Panc1 (cell line): ENCODE results near the gene SLCO2B1.

Experiments
- CTCF ChIP-seq: fragments of 450-650 bp; IDR thresholded peaks from 2 replicates; pipeline ENCODE4 v1.5.1; 2017; ENCODE audit warnings: mild to moderate bottlenecking
- REST ChIP-seq, 2 experiments: IDR thresholded peaks; 2 replicates each; pipeline ENCODE4 v1.6.1; 2011 to 2012; ENCODE audit warnings: low read depth in 2 of 2, control low read depth in 1 of 2, low read length in 1 of 2, mild to moderate bottlenecking in 1 of 2, moderate library complexity in 1 of 2; ENCODE audit not compliant: insufficient read depth in 1 of 2
- TCF7L2 ChIP-seq: IDR thresholded peaks from 2 replicates; pipeline ENCODE4 v1.6.1; 2011; ENCODE audit warnings: mild to moderate bottlenecking, low read depth, low read length, inconsistent platforms

GRCh38 chr11:75202195-75202594, 51.3 kb downstream of the SLCO2B1 start:
- no peak for TF ChIP-seq CTCF
- TF ChIP-seq TCF7L2, result no peak
- TF ChIP-seq REST (IDR thresholded peaks at IDR 0.05; ENCODE audit: insufficient read depth in 1 of 2, low read depth in 2 of 2, low read length in 1 of 2), result no peak
